Mucosa of stomach (tissue), 1 donor: ENCODE results near the gene MEGF10.

Experiments used
- H3K27me3 ChIP-seq: one replicate; pipeline ENCODE4 v1.7.0; 2013; ENCODE audit warnings: mild to moderate bottlenecking, low read length; ENCODE audit not compliant: control insufficient read depth, insufficient read depth
- H3K36me3 ChIP-seq: one replicate; pipeline ENCODE4 v1.7.0; 2013; ENCODE audit warnings: low read length; ENCODE audit not compliant: control insufficient read depth, insufficient read depth
- H3K4me1 ChIP-seq: one replicate; pipeline ENCODE4 v1.7.0; 2013; ENCODE audit warnings: mild to moderate bottlenecking, low read length; ENCODE audit not compliant: control insufficient read depth, insufficient read depth
- H3K4me3 ChIP-seq: one replicate; pipeline ENCODE4 v1.7.0; 2013; ENCODE audit warnings: low read length
- H3K9ac ChIP-seq: one replicate; pipeline ENCODE4 v1.7.0; 2013; ENCODE audit warnings: mild to moderate bottlenecking, low read length, moderate library complexity
- H3K9me3 ChIP-seq: one replicate; pipeline ENCODE4 v1.7.0; 2013; ENCODE audit warnings: mild to moderate bottlenecking, low read length, moderate library complexity; ENCODE audit not compliant: control insufficient read depth
- donor health status: Pancreatic carcinoma.

The MEGF10 gene

GRCh38 chr5:127409921-127410675 lies 119.5 kb downstream of the MEGF10 start:
- H3K4me1 ChIP-seq: no peaks in the 10 kb centered on the region
- H3K4me3 ChIP-seq: no peak overlapping the region
- H3K9me3 ChIP-seq: no peaks in the 10 kb centered on the region
- H3K36me3 ChIP-seq: no peaks in the 10 kb centered on the region
- no peaks in the 10 kb centered on the region for H3K27me3 ChIP-seq
- no peak overlapping the region for H3K9ac ChIP-seq

DNA sequence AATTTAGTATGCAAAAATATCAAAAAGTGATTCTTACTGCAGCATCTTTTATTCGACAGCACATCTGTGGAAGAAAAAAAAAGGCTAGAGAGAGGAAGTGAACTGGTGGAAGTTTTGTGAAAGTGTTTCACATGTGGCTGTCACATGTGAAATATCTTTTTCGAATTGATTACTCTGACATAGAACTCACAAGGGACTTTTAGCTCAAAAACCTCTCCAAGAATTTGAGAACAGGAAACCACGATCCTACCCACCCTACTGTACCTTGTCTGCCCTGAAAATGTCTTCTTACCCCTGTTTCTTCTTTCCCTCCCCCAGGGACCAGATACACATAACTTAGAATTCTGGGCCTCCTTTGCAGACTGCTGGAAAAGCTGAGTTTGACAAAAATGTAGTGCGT lies 120.4 kb downstream of the MEGF10 start:
- H3K9ac ChIP-seq: no peak overlapping the region
- H3K4me3 ChIP-seq: no peak overlapping the region
- H3K27me3 ChIP-seq: no peaks in the 10 kb centered on the region
- no peaks in the 10 kb centered on the region for H3K9me3 ChIP-seq
- H3K36me3 ChIP-seq: no peaks in the 10 kb centered on the region
- H3K4me1 ChIP-seq: no peaks in the 10 kb centered on the region

DNA sequence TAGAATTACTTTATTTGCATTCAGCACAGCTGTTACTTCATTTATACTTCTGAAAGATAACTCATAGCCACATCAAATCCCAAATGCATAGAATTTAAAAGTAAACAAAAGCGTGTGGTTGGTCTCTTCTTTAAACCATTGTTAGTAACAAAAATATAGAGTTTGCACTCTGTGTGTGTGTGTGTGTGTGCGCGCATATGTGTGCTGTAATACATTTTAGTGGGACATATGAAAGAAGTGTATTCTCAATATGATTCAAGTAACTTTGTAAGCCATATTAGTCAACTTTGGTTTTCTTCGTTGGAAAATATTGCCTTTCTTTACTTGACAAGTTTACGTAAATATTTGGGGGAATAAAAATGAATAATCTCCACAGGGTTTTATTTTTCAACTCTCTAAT lies 120.8 kb downstream of the MEGF10 start:
- Histone ChIP-seq H3K4me1 (no peaks in the 10 kb centered on the region), H3K4me3 (no peak overlapping the region), H3K36me3 (no peaks in the 10 kb centered on the region), H3K9me3 (no peaks in the 10 kb centered on the region), H3K9ac (no peak overlapping the region), H3K27me3 (no peaks in the 10 kb centered on the region)

- no peaks in the 10 kb centered on the region for H3K4me1 ChIP-seq
- no peaks in the 10 kb centered on the region for H3K9me3 ChIP-seq
- H3K9ac ChIP-seq: no peak overlapping the region
- no peaks in the 10 kb centered on the region for H3K27me3 ChIP-seq
- no peaks in the 10 kb centered on the region for H3K36me3 ChIP-seq
- H3K4me3 ChIP-seq: no peak overlapping the region
Measured at GRCh38 chr5:127412698-127413097, 122.1 kb downstream of the MEGF10 start.

DNA sequence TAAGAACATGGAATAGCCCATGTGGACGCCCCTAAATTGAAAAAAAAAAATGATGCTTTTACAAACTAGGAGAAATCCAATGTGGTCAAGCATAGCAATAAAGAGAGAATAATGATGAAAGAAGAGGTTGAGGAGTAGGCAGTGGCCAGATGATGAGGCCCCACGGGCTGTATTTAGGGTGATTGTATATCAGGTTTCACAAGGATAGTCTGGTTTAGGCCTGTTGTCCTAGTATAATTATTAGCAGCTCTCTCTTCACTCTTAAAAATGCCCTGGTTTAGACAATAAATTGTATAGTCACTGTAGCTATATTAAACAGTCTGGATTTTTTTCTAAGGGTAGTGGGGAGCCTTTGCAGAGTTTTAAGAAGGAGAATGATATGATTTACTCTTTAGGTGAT lies 124.4 kb downstream of the MEGF10 start:
- Histone ChIP-seq H3K27me3 (no peaks in the 10 kb centered on the region), H3K36me3 (no peaks in the 10 kb centered on the region), H3K4me1 (no peaks in the 10 kb centered on the region), H3K4me3 (no peak overlapping the region), H3K9me3 (no peaks in the 10 kb centered on the region), H3K9ac (no peak overlapping the region)

GRCh38 chr5:127416906-127417305 lies 126.3 kb downstream of the MEGF10 start:
- Histone ChIP-seq H3K4me1 (no peaks in the 10 kb centered on the region), H3K9me3 (no peaks in the 10 kb centered on the region), H3K36me3 (no peaks in the 10 kb centered on the region), H3K9ac (no peak overlapping the region), H3K27me3 (no peaks in the 10 kb centered on the region), H3K4me3 (no peak overlapping the region)

DNA sequence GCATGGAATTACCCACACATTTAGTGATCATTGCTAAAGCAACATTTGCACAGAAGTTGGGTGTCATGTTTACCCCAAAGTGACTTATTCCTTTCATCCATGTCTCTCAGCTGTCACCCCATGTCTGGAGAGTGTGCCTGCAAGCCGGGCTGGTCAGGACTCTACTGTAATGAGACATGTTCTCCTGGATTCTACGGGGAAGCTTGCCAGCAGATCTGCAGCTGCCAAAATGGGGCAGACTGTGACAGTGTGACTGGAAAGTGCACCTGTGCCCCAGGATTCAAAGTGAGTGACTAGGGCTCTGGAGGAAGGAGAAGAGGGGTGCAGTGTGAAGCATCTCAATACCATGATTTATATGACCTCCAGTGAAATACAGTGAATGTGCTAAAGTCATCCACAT lies 126.9 kb downstream of the MEGF10 start:
- no peak overlapping the region for H3K9ac ChIP-seq
- no peaks in the 10 kb centered on the region for H3K9me3 ChIP-seq
- no peaks in the 10 kb centered on the region for H3K36me3 ChIP-seq

GRCh38 chr5:127418367-127418766 lies 127.8 kb downstream of the MEGF10 start:
- Histone ChIP-seq H3K9me3 (no peaks in the 10 kb centered on the region), H3K4me3 (no peak overlapping the region), H3K9ac (no peak overlapping the region), H3K36me3 (no peaks in the 10 kb centered on the region), H3K27me3 (no peaks in the 10 kb centered on the region), H3K4me1 (no peaks in the 10 kb centered on the region)

More for the DNA sequence above, 126.9 kb downstream of the MEGF10 start:
- Histone ChIP-seq H3K27me3 (no peaks in the 10 kb centered on the region), H3K4me1 (no peaks in the 10 kb centered on the region), H3K4me3 (no peak overlapping the region)

DNA sequence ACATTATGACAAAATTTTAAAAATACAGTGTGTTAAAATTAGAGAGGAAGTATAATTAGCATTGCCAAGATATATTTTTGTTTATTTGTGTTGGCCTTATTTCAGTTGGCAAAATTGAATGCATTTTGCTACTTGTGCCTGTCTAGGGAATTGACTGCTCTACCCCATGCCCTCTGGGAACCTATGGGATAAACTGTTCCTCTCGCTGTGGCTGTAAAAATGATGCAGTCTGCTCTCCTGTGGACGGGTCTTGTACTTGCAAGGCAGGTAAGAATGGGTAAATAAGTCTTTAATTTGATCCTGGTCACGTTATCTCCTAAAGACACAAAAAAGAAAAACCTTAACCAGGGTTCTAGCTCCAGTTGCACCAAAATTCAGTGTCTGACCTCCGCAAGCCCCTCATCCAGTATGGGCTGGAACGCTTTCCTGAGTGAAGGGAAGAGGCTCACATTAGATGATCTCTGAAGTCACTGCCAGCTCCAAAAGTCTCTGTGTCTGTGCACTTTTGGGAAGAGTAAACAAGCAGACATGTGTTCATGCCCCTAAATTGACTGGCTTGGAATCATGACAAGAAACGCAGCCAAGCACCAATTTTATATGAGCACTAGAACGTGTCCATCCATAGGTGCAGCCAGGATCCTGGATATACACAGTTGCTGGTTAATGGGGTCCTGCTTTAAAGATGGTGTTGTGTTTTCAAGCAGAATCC lies 128.5 kb downstream of the MEGF10 start:
- no peaks in the 10 kb centered on the region for H3K36me3 ChIP-seq
- H3K4me3 ChIP-seq: no peak overlapping the region
- no peaks in the 10 kb centered on the region for H3K27me3 ChIP-seq
- H3K4me1 ChIP-seq: no peaks in the 10 kb centered on the region
- H3K9me3 ChIP-seq: no peaks in the 10 kb centered on the region
- H3K9ac ChIP-seq: no peak overlapping the region

GRCh38 chr5:127419683-127420257 lies 129.2 kb downstream of the MEGF10 start:
- no peak overlapping the region for H3K9ac ChIP-seq
- H3K27me3 ChIP-seq: no peaks in the 10 kb centered on the region
- H3K9me3 ChIP-seq: no peaks in the 10 kb centered on the region
- H3K36me3 ChIP-seq: no peaks in the 10 kb centered on the region
- H3K4me3 ChIP-seq: no peak overlapping the region
- H3K4me1 ChIP-seq: no peaks in the 10 kb centered on the region

DNA sequence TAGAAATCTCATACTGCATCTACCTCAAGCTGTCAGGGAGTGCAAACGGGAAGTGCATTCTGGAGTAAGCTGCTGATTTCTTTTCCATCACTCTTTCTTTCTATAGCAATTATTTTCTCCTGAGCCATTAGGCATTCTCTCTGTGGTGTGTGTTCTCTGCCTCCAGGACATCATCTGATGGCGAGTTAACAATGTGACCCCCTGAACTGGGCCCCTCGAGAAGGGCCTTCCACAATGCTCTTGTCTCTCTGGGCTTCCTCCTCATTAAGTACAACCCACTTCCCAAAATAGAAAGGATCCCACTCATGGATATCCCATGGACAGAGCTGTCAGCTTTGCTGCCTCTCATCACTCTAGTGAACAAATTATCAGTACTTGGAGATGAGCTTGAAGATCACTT lies 130.2 kb downstream of the MEGF10 start:
- no peaks in the 10 kb centered on the region for H3K9me3 ChIP-seq
- H3K4me1 ChIP-seq: no peaks in the 10 kb centered on the region
- no peaks in the 10 kb centered on the region for H3K36me3 ChIP-seq
- no peak overlapping the region for H3K4me3 ChIP-seq
- H3K9ac ChIP-seq: no peak overlapping the region
- H3K27me3 ChIP-seq: no peaks in the 10 kb centered on the region

DNA sequence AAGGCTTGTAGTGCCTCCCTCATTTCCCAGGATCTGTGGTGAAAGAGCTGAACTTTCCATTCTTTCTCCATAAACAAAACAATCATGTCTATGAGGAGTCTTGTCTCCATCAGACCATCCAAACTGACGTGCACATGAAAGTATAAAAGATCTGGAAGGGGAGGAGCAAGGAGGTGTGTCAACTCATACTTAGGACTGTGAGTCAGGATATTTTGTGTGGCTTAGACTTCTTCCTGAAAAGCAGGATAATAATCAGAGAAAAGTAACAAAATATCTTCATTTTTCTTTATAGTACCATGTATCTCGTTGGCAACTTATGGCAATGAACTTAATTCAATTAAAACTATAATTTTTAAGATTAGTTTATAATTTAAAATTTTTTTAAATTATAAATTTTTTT lies 130.9 kb downstream of the MEGF10 start:
- Histone ChIP-seq H3K27me3 (no peaks in the 10 kb centered on the region), H3K9me3 (no peaks in the 10 kb centered on the region), H3K4me1 (no peaks in the 10 kb centered on the region), H3K4me3 (no peak overlapping the region), H3K36me3 (no peaks in the 10 kb centered on the region), H3K9ac (no peak overlapping the region)
